Measurements from ENCODE around the gene TMEM178B.
"Not testable (repeated sequence)": the region's sequence is repeated elsewhere in the genome, so short reads cannot be mapped to it uniquely, and the experiment has no call there.

TMEM178B gene

DNA sequence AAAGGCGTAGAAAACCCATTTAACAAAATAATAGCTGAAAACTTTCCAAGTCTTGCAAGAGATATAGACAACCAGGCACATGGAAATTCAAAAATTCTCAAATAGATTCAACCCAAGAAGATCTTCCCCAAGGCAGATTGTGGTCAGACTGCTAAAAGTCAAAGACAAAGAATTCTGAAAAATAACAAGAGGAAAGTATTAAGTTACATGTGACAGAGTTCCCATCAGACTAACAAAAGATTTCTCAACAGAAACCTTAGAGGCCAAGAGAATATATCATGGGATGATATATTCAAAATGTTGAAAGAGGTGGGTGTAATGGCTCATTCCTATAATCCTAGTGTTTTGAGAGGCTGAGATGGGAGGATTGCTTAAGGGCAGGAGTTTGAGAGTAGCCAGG, 59.8 kb downstream of the TMEM178B start:
- DNase-seq (ENCODE audit: low spot score) (no peak), FAIRE-seq (no peak)

DNA sequence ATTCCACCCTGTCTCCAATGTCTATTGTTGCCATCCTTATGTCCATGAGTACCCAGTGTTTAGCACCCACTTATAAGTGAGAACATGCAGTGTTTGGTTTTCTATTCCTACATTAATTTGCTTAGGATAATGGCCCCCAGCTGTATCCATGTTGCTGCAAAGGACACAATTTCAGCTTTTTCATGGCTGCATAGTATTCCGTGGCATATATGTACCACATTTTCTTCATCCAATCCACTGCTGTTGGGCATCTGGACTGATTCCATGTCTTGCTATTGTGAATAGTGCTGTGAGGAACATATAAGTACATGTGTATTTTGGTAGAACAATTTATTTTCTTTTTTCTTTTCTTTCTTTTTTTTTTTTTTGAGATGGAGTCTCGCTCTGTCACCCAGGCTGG, 68.2 kb downstream of the TMEM178B start:
- FAIRE-seq, result no peak
- DNase-seq (ENCODE audit: low spot score), result no peak

DNA sequence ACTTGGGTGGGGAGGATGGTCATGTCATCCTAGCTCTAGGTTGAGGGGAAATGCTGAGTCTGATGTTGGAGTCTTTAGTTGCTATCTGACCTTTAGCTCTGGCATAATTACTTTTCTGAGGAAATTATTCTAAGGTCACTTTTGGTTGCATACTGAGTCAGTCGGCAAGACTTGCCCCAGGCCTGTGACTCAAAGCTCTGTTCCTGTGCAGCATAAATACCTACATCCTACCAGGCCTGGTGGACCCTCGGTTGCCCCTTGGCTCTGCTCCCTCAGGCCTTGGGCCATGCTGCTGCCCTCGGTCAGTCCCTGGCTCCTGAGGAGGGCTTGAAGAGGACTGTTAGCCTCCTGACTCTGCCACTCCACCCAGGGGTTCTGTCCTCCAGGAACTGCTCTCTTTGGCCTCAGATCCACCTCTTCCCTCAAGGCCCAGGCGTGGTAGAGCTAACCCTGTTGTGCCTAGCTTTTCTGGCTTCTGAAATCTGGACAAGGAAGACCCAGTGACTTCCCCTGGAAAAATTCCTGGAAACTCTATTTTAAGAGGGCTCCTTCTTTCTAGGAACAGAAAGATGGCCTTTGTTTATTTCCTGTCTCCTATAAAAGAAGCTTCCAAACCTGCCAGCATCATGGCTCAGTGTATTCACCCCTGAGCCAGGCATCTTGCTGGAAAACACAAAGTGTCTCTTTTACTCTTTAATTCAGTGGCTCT, 71.2 kb downstream of the TMEM178B start:
- peak; percentile 24 for DNase-seq (ENCODE audit: low spot score)
- FAIRE-seq, result no peak

DNA sequence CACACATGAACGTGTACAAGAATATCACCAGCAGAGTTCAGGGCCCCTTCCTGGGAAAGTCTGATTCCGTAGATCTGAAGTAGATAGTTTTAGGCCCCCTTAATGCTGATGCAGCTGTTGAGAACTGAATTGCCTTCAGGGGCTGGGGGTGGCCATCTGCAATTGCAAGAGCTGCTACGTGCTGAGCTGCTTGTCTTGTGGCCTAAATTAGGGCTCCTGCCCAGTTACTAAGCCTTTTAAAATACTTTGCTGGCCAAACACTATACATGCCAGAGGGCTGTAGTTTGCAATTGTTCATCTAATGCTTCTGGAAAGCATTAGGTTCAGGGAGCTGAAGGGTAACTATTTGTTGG, 71.7 kb downstream of the TMEM178B start:
- FAIRE-seq (no peak), DNase-seq (ENCODE audit: low spot score) (no peak)

DNA sequence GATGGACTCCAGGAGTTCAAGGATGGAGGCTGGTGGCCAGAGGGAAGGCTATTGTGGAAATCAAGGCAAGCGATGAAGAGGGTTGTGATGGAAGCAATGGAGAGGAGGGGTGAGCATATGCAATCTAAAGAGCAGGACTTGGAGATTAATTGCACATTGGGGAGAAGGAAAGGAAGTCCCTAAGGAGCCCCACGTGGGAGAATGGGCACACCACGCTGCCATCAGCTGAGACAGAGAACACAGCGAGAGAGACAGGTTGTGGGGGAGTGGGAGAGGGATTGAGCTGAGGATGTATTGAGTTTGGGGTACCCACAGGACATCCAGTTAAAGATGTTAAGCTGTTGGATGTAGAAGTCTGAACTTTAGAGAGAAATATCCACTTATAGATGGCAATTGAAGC, 73.6 kb downstream of the TMEM178B start:
- DNase-seq (ENCODE audit: low spot score) (no peak), FAIRE-seq (no peak)

DNA sequence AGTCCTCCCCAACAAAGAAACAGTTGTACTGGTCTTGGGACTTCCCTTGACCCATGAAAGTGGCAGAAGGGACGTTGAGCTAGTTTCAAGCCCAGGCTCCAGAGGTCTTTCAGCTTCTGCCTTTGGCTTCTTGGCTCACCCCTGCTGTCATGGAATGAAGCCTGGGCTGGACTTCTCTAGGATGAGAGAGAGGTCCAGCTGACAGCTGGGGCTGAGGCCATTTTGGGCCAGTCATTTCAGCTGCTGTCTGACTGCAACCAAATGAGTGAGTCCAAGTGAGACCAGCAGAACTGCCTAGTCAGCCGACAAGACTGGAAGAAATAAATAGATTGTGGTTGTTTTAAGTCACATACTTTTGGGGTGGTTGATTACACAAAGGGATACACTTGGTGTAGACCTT, 76.6 kb downstream of the TMEM178B start:
- FAIRE-seq (no peak), DNase-seq (ENCODE audit: low spot score) (no peak)

GRCh38 chr7:141151746-141152145, 77.9 kb downstream of the TMEM178B start:
- no peak for DNase-seq (ENCODE audit: low spot score)
- FAIRE-seq, result no peak

DNA sequence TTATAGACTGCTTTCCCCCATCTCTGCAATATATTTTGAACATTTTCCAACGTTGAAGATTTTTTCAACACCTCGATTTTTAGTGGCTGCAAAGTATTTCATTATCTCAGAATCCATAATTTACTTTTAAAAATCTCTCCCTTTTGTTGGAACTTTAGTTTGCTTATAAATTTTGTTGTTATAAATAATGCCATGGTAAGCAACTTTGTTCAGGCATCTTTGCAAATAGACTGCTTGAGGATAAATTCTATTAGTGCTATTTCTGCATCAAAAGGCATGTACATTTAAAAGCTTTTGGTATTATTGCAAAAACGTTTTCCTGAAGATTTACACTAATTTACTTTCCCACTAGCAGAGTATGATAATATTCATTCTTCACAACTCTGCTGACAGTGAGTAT, 79.4 kb downstream of the TMEM178B start:
- DNase-seq (ENCODE audit: low spot score) (no peak), FAIRE-seq (no peak)

DNA sequence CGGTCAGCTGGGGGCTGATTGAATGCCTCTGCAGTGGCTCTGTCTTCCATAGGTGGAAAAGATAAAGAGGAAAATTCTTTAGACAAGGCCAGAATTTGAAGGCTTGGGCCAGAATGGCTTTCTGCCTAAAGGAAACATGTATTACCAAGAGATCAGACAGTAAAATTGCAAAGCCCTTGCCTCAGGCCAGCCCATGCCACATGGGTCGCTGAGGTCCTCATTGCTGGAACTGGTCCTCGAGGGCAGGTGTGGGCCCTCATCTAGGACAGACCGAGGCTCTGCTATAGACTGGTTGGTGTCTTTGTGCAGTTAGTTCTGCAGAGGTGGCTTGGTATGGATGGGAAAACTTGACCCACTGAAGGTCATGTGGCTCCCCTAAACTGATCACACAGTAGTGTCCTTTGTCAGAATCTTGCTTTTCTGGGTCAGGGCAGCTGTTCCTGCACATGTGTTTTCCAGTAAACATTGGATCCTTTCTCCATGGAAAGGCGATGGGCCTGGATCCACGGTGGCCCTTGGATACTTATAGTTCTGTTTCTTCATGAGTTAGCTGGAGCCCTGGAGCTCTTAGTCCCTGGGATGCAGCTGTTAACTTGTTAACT, 80.4 kb downstream of the TMEM178B start:
- FAIRE-seq (no peak), DNase-seq (ENCODE audit: low spot score) (no peak)

DNA sequence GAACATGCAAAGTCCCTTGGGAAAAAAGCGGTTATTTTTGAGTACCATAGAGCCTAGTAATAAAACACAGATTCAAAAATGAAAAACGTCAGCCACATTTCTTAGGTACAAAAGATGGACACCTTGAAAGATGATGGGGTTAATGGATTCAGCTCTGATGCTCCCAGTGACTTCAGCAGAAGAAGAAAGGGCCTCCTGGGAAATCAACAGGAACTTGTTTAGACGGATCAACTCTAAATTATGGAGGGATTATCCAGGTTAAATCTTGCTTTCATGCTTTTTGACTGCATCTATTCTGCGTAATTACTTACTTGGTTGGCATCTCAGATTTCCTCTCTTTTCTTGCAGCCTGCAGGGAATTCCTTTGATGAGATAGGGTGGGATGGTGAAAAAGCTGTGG, 82.5 kb downstream of the TMEM178B start:
- DNase-seq (ENCODE audit: low spot score) (no peak), FAIRE-seq (no peak)

- FAIRE-seq (no peak), DNase-seq (ENCODE audit: low spot score) (no peak)
These were observed 83.4 kb downstream of the TMEM178B start for GRCh38 chr7:141157138-141157765.

- FAIRE-seq (peak; percentile 99), DNase-seq (ENCODE audit: low spot score) (peak; percentile 99)
These were observed 84.7 kb downstream of the TMEM178B start for GRCh38 chr7:141158561-141158960.

DNA sequence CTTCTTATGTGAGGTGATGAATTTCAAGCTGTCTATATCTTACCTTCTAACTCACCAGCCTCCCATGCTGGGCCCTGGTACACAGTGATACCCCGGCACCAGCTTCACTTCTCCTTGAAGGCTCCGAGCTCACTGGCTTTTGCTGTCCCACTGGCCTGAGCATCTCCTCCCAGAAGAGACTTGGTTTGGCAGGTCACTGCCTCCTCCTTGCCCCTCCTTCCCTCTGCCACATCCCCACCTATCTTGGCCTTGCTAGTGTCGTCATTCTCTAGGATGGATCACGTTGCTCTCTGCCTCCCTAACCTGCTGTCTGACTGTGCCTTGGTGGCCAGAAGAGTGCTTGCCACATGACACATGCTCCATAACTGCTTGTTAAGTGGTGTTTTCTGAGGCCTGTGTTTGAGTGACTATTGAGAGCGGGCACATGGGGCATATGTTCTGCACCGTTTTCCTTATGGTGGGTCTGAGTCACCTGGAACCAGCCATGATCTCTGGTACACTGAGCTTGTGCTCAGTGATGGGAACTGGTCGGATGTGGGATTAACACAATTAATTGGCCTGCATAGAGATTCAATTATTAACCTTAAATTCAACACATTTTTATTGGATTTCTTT, 86.5 kb downstream of the TMEM178B start:
- FAIRE-seq (peak; percentile 79), DNase-seq (ENCODE audit: low spot score) (peak; percentile 62)

GRCh38 chr7:141161550-141162535, 88.0 kb downstream of the TMEM178B start:
- DNase-seq (ENCODE audit: low spot score), result no peak
- peak; percentile 11 for FAIRE-seq

DNA sequence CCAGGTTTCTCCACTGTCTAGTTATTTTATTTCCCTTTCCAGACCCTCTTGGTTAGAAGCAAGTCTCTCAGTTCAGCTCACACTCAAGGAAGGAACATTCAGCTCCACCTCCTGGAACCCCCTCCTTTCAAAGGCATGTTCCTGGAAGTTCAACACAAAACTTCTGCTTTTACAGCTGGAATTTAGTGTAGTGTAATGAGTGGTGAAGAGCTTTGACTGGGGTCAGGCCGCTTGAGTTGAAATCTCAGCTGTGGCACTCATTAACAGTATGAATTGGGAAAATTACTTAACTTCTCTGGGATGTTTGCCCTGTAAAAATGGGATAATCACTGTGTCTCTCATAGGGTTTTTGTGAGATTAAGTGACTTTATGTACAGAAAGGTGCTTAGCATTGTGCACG, 91.7 kb downstream of the TMEM178B start:
- FAIRE-seq (no peak), DNase-seq (ENCODE audit: low spot score) (no peak)

GRCh38 chr7:141166926-141167325, 93.1 kb downstream of the TMEM178B start:
- DNase-seq (ENCODE audit: low spot score) (no peak), FAIRE-seq (no peak)

- DNase-seq (ENCODE audit: low spot score), result no peak
- FAIRE-seq, result no peak
These were observed 93.6 kb downstream of the TMEM178B start for GRCh38 chr7:141167381-141167964.

- FAIRE-seq; DNase-seq (ENCODE audit: low spot score): not testable (repeated sequence)
These were observed 95.3 kb downstream of the TMEM178B start for GRCh38 chr7:141169157-141169556.

- DNase-seq (ENCODE audit: low spot score); FAIRE-seq: not testable (repeated sequence)
These were observed 101.9 kb downstream of the TMEM178B start for GRCh38 chr7:141175728-141176127.

DNA sequence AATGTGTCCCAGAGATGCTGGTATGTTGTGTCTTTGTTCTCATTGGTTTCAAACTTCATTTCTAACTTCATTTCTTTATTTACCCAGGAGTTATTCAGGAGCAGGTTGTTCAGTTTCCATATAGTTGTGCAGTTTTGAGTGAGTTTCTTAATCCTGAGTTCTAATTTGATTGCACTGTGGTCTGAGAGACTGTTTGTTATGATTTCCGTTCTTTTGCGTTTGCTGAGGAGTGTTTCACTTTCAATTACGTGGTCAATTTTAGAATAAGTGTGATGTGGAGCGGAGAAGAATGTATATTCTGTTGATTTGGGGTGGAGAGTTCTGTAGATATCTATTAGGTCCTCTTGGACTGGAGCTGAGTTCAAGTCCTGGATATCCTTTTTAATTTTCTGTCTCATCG, 103.3 kb downstream of the TMEM178B start:
- not testable (repeated sequence) for DNase-seq (ENCODE audit: low spot score)

More for the DNA sequence above, 103.3 kb downstream of the TMEM178B start:
- not testable (repeated sequence) for FAIRE-seq

All from RCC 7860 (cell line).